HEK293 (cell line): ENCODE measurements around the gene ZNF79.

Experiments used
- CTCF ChIA-PET: fragments of 350-600 bp; formaldehyde crosslinking; extraction: SDS; loops from one replicate; lab custom pipeline; 2021; ENCODE audit warnings: antibody characterized with exemption; lab: Yijun Ruan, JAX
- POLR2A ChIA-PET: fragments of 300-600 bp; formaldehyde crosslinking; extraction: SDS; loops from one replicate; lab custom pipeline; 2020; ENCODE audit warnings: antibody characterized with exemption, inconsistent platforms; lab: Yijun Ruan, JAX
- H3K27ac ChIP-seq: fragments of 200-500 bp; sonication (Bioruptor generic); 2 replicates; pipeline ENCODE4 v1.5.1; 2014; ENCODE audit warnings: low read depth, low read length, control low read depth, inconsistent platforms; ENCODE audit errors: extremely low read depth
- H3K36me3 ChIP-seq, 2 experiments: fragments of 200-500 bp in 1 of 2; sonication (Bioruptor generic) in 1 of 2; 1 replicate in 1 of 2; 2 replicates in 1 of 2; pipeline ENCODE4 v1.5.1; 2014 to 2017; ENCODE audit warnings: inconsistent platforms in 2 of 2, low read length in 2 of 2; ENCODE audit not compliant: control insufficient read depth in 2 of 2, insufficient read depth in 1 of 2
- H3K4me1 ChIP-seq: fragments of 200-500 bp; sonication (Bioruptor generic); 2 replicates; pipeline ENCODE4 v1.5.1; 2014; ENCODE audit warnings: mild to moderate bottlenecking, low read length, inconsistent platforms; ENCODE audit not compliant: control insufficient read depth, insufficient read depth
- H3K4me3 ChIP-seq: 2 replicates; pipeline ENCODE4 v1.5.1; 2011; ENCODE audit warnings: low read depth, mild to moderate bottlenecking, control low read depth, low read length, moderate library complexity
- H3K9me3 ChIP-seq: fragments of 200-500 bp; sonication (Bioruptor generic); 2 replicates; pipeline ENCODE4 v1.5.1; 2014; ENCODE audit warnings: low read depth, low read length, inconsistent platforms; ENCODE audit not compliant: control insufficient read depth, insufficient read depth
- ZBTB48 ChIP-seq: fragments of 450-650 bp; formaldehyde crosslinking; IDR thresholded peaks from 2 replicates; pipeline ENCODE4 v1.5.1; 2016; ENCODE audit warnings: missing biosample characterization, missing genetic modification characterization
- ZFP3 ChIP-seq: fragments of 450-650 bp; formaldehyde crosslinking; IDR thresholded peaks from 2 replicates; pipeline ENCODE4 v1.5.1; 2016; ENCODE audit warnings: low read depth, missing biosample characterization, missing genetic modification characterization
- ZNF10 ChIP-seq: fragments of 450-650 bp; formaldehyde crosslinking; IDR thresholded peaks from 2 replicates; pipeline ENCODE4 v1.5.1; 2017; ENCODE audit warnings: missing biosample characterization, missing genetic modification characterization
- ZNF121 ChIP-seq: fragments of 450-650 bp; formaldehyde crosslinking; IDR thresholded peaks from 2 replicates; pipeline ENCODE4 v1.5.1; 2016; ENCODE audit warnings: missing biosample characterization, missing genetic modification characterization
- ZNF169 ChIP-seq: fragments of 450-650 bp; formaldehyde crosslinking; IDR thresholded peaks from 2 replicates; pipeline ENCODE4 v1.5.1; 2016; ENCODE audit warnings: missing biosample characterization, missing genetic modification characterization
- ZNF335 ChIP-seq: fragments of 450-650 bp; formaldehyde crosslinking; conservative IDR thresholded peaks from 2 replicates; pipeline ENCODE4 v1.5.1; 2016; ENCODE audit warnings: missing biosample characterization, missing genetic modification characterization
- ZNF48 ChIP-seq: fragments of 450-650 bp; formaldehyde crosslinking; IDR thresholded peaks from 2 replicates; pipeline ENCODE4 v1.5.1; 2016; ENCODE audit warnings: missing biosample characterization, missing genetic modification characterization
- ZNF621 ChIP-seq: fragments of 450-650 bp; formaldehyde crosslinking; IDR thresholded peaks from 2 replicates; pipeline ENCODE4 v1.5.1; 2017; ENCODE audit warnings: missing biosample characterization, missing genetic modification characterization
- ZNF626 ChIP-seq: fragments of 450-650 bp; sonication (Bioruptor Pico); formaldehyde crosslinking; IDR thresholded peaks from 2 replicates; pipeline ENCODE4 v1.5.1; 2018; ENCODE audit warnings: missing biosample characterization, missing genetic modification characterization, inconsistent platforms
- ZNF654 ChIP-seq: fragments of 450-650 bp; formaldehyde crosslinking; IDR thresholded peaks from 2 replicates; pipeline ENCODE4 v1.5.1; 2016; ENCODE audit warnings: low read depth, missing biosample characterization, missing genetic modification characterization
- ZNF701 ChIP-seq: fragments of 450-650 bp; formaldehyde crosslinking; IDR thresholded peaks from 2 replicates; pipeline ENCODE4 v1.5.1; 2016; ENCODE audit warnings: missing biosample characterization, missing genetic modification characterization
- ZNF792 ChIP-seq: fragments of 450-650 bp; formaldehyde crosslinking; IDR thresholded peaks from 2 replicates; pipeline ENCODE4 v1.5.1; 2016; ENCODE audit warnings: missing biosample characterization, missing genetic modification characterization
- TF ChIP-seq, protein P1 (sequence below): fragments of 450-650 bp; formaldehyde crosslinking; IDR thresholded peaks from 2 replicates; pipeline ENCODE4 v1.5.1; 2016; ENCODE audit warnings: missing biosample characterization, missing genetic modification characterization
- TF ChIP-seq, protein P2 (sequence below): fragments of 450-650 bp; formaldehyde crosslinking; IDR thresholded peaks from 2 replicates; pipeline ENCODE4 v1.5.1; 2016; ENCODE audit warnings: missing biosample characterization, missing genetic modification characterization
- TF ChIP-seq, protein P3 (sequence below): fragments of 450-650 bp; formaldehyde crosslinking; IDR thresholded peaks from 2 replicates; pipeline ENCODE4 v1.5.1; 2017; ENCODE audit warnings: missing biosample characterization, missing genetic modification characterization
- TF ChIP-seq, protein P4 (sequence below): fragments of 450-650 bp; formaldehyde crosslinking; IDR thresholded peaks from 2 replicates; pipeline ENCODE4 v1.5.1; 2016; ENCODE audit warnings: missing biosample characterization, missing genetic modification characterization
- TF ChIP-seq, protein P5 (sequence below): fragments of 450-650 bp; formaldehyde crosslinking; IDR thresholded peaks from 2 replicates; pipeline ENCODE4 v1.5.1; 2017; ENCODE audit warnings: missing biosample characterization, missing genetic modification characterization

Gene ZNF79

DNA sequence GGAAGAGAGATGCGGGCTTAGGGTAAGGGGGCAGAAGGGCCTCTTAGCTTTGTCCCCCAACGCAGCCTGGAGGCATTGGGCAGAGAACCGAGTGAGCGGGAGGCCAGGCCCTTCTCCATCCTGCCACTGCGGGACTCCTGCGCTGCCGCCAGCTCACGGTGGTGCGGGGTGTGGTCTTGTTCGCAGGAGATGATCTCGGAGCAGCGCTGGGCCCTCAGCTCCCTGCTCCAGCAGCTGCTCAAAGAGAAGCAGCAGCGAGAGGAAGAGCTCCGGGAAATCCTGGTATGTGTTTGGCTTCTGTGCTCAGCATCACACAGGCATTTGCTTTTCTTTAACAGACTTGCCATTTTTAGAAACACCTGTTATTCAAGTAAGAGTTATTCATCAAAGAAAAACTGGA is 68.4 kb downstream of the ZNF79 start (continued):
- TF ChIP-seq, protein P1, sequence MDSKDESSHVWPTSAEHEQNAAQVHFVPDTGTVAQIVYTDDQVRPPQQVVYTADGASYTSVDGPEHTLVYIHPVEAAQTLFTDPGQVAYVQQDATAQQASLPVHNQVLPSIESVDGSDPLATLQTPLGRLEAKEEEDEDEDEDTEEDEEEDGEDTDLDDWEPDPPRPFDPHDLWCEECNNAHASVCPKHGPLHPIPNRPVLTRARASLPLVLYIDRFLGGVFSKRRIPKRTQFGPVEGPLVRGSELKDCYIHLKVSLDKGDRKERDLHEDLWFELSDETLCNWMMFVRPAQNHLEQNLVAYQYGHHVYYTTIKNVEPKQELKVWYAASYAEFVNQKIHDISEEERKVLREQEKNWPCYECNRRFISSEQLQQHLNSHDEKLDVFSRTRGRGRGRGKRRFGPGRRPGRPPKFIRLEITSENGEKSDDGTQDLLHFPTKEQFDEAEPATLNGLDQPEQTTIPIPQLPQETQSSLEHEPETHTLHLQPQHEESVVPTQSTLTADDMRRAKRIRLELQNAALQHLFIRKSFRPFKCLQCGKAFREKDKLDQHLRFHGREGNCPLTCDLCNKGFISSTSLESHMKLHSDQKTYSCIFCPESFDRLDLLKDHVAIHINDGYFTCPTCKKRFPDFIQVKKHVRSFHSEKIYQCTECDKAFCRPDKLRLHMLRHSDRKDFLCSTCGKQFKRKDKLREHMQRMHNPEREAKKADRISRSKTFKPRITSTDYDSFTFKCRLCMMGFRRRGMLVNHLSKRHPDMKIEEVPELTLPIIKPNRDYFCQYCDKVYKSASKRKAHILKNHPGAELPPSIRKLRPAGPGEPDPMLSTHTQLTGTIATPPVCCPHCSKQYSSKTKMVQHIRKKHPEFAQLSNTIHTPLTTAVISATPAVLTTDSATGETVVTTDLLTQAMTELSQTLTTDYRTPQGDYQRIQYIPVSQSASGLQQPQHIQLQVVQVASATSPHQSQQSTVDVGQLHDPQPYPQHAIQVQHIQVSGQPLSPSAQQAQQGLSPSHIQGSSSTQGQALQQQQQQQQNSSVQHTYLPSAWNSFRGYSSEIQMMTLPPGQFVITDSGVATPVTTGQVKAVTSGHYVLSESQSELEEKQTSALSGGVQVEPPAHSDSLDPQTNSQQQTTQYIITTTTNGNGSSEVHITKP: no peak
- TF ChIP-seq ZNF792: no peak
- TF ChIP-seq, protein P2, sequence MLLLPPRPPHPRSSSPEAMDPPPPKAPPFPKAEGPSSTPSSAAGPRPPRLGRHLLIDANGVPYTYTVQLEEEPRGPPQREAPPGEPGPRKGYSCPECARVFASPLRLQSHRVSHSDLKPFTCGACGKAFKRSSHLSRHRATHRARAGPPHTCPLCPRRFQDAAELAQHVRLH: no peak

DNA sequence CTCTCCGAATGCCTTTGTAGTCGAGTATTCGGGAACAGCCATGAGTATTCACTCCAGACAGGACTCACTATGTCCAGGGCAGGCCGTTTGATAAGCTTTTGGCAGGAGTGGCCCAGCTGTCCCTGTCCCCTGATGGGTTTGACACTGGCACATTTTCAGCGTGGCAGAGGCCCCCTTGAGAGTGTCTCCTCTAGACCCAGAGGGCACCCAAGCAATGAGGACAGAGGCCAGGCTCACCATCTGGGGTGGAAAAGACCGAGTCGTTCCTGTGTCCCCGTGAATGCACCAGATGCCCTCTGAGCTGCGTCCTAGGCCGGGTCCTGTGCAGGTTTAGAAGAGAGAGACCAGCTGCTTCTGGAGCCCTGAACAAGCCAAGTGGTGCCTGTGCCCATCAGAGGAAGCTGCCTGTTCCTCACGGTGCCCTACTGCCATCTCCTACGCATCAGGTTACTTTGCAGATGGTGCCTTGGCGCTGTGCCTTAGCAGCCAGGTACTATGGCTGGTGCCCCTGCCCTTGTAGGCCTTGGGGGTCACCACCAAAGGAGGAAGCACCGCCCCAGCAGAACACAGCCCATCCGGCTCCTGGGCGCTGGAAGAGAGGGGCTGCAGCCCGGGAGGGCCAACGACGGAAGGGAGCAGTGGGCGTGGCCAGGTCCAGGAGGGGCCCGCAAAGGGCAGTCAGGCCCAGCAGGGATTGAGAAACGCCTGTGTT is 69.6 kb downstream of the ZNF79 start:
- TF ChIP-seq ZNF10 (no peak), ZBTB48 (tag by site-specific recombination) (peak; percentile 66), ZNF701 (tag by site-specific recombination) (no peak)
- TF ChIP-seq, protein P3, sequence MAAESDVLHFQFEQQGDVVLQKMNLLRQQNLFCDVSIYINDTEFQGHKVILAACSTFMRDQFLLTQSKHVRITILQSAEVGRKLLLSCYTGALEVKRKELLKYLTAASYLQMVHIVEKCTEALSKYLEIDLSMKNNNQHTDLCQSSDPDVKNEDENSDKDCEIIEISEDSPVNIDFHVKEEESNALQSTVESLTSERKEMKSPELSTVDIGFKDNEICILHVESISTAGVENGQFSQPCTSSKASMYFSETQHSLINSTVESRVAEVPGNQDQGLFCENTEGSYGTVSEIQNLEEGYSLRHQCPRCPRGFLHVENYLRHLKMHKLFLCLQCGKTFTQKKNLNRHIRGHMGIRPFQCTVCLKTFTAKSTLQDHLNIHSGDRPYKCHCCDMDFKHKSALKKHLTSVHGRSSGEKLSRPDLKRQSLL (tag by site-specific recombination): no peak
- no peak overlapping the region for H3K4me3 ChIP-seq
- ChIA-PET CTCF (interaction anchor here (0.5 to 1.9 kb wide), 3 partner anchors 10 to 659 kb away, joined by 4 to 9 read pairs (median 5); no protein-coding TSS in a partner anchor), POLR2A (no interaction called here)
- no peaks in the 10 kb centered on the region for H3K4me1 ChIP-seq
- peaks cover 0 to 66% of the 10 kb centered on the region in 2 experiments; a peak in 1 of 3 replicates for H3K36me3 ChIP-seq
- H3K9me3 ChIP-seq: no peaks in the 10 kb centered on the region
- H3K27ac ChIP-seq: no peak overlapping the region

DNA sequence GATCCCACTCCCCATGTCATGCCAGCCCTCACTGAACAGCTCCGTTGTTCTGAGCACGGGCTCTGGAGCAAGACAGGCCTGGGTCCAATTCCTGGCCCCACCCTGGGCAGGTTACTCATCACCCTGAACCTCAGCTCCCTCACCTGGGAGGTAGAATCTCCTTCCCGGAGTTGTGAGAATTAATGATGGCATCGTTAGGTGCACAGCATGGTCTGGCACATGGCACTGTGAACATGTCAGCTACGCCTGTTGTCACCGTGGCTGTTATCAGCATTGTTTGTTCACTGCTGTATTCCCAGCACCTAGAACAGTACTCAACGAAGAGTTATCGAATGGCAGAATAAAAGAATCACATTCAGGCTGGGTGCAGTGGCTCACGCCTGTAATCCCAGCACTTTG is 70.1 kb downstream of the ZNF79 start:
- no peaks in the 10 kb centered on the region for H3K4me1 ChIP-seq
- no peaks in the 10 kb centered on the region for H3K9me3 ChIP-seq
- ChIA-PET POLR2A (no interaction called here), CTCF (interaction anchor here (1.1 kb wide), 1 partner anchor 92 kb away, joined by 5 read pairs; no protein-coding TSS in a partner anchor)
- TF ChIP-seq ZFP3 (tag by site-specific recombination) (no peak), ZNF121 (tag by site-specific recombination) (no peak), ZNF48 (tag by site-specific recombination) (no peak), ZNF335 (tag by site-specific recombination) (no peak), ZNF621 (tag by site-specific recombination) (no peak), ZNF626 (no peak), ZNF654 (tag by site-specific recombination) (no peak), ZNF169 (no peak)
- TF ChIP-seq, protein P4, sequence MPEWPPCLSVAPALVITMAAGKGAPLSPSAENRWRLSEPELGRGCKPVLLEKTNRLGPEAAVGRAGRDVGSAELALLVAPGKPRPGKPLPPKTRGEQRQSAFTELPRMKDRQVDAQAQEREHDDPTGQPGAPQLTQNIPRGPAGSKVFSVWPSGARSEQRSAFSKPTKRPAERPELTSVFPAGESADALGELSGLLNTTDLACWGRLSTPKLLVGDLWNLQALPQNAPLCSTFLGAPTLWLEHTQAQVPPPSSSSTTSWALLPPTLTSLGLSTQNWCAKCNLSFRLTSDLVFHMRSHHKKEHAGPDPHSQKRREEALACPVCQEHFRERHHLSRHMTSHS (tag by site-specific recombination): no peak
- TF ChIP-seq, protein P5, sequence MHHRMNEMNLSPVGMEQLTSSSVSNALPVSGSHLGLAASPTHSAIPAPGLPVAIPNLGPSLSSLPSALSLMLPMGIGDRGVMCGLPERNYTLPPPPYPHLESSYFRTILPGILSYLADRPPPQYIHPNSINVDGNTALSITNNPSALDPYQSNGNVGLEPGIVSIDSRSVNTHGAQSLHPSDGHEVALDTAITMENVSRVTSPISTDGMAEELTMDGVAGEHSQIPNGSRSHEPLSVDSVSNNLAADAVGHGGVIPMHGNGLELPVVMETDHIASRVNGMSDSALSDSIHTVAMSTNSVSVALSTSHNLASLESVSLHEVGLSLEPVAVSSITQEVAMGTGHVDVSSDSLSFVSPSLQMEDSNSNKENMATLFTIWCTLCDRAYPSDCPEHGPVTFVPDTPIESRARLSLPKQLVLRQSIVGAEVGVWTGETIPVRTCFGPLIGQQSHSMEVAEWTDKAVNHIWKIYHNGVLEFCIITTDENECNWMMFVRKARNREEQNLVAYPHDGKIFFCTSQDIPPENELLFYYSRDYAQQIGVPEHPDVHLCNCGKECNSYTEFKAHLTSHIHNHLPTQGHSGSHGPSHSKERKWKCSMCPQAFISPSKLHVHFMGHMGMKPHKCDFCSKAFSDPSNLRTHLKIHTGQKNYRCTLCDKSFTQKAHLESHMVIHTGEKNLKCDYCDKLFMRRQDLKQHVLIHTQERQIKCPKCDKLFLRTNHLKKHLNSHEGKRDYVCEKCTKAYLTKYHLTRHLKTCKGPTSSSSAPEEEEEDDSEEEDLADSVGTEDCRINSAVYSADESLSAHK (tag by site-specific recombination): no peak
- no peak overlapping the region for H3K27ac ChIP-seq
- H3K36me3 ChIP-seq: peaks cover 0 to 61% of the 10 kb centered on the region in 2 experiments; a peak in 1 of 3 replicates
- no peak overlapping the region for H3K4me3 ChIP-seq
